Hematopoietic multipotent progenitor cell treated with erythropoietin and hydrocortisone succinate and interleukin-3 and kit ligand, for 6 days (in vitro differentiated cells): Measurements from ENCODE around the gene FLII.
A peak's percentile ranks its signal among the peaks of the same experiment; 100 is the strongest.
"Not testable (repeated sequence)": the region's sequence is repeated elsewhere in the genome, so short reads cannot be mapped to it uniquely, and the experiment has no call there.

Experiments
- DNase-seq: peaks from one replicate; pipeline ENCODE4 v3.0.0-alpha.2; 2015

FLII gene

GRCh38 chr17:18238299-18238698 lies 20.2 kb downstream of the FLII start:
- no peak for DNase-seq

GRCh38 chr17:18237461-18237860 lies 21.1 kb downstream of the FLII start:
- DNase-seq, result no peak

- no peak for DNase-seq
Observed at GRCh38 chr17:18236494-18236893, 22.0 kb downstream of the FLII start.

- DNase-seq, result no peak
Observed at GRCh38 chr17:18235743-18236256, 22.7 kb downstream of the FLII start.

- DNase-seq, result no peak
Observed at GRCh38 chr17:18234853-18235380, 23.6 kb downstream of the FLII start.

- DNase-seq, result no peak
Observed at GRCh38 chr17:18233803-18234518, 24.6 kb downstream of the FLII start.

- DNase-seq, result no peak
Observed at GRCh38 chr17:18231164-18231563, 27.4 kb downstream of the FLII start.

- no peak for DNase-seq
Observed at GRCh38 chr17:18230288-18231141, 28.0 kb downstream of the FLII start.

DNA sequence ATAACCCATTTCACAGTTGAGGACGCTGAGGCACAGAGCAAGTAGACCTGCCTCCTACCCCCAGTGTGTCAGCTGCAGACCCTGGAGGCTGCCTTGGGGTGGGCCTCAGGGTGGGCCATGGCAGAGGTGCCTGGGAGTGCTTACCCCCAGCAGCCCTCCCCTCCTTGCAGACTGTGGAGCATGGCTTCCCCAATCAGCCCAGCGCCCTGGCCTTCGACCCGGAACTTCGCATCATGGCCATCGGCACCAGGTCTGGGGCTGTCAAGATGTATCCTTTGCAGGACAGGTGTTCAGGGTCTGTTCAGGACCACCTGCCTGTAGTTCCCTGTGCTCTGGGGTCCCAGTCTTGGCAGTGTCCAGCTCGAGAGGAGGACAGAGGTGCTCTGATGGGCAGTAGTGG lies 28.8 kb downstream of the FLII start:
- no peak for DNase-seq

DNA sequence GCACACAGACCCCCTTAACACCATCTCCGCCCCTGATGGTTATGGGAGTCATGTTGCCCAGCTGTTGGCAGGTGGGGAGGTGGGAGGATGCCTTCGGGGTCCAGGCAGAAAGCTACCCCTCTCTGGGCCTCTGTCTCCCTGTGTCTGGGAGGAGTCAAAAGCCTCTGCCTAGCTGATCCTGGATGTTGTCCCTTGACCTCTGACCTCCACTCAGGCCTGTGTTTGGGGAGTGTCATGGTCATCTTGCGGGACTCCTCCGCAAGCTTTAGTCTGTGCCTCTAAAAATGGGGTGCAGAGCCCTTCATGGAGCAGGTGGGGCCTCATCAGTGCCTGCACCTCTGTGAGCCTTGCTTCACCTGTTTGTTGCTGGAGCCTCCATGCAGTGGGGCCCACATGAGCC lies 29.3 kb downstream of the FLII start:
- no peak for DNase-seq

DNA sequence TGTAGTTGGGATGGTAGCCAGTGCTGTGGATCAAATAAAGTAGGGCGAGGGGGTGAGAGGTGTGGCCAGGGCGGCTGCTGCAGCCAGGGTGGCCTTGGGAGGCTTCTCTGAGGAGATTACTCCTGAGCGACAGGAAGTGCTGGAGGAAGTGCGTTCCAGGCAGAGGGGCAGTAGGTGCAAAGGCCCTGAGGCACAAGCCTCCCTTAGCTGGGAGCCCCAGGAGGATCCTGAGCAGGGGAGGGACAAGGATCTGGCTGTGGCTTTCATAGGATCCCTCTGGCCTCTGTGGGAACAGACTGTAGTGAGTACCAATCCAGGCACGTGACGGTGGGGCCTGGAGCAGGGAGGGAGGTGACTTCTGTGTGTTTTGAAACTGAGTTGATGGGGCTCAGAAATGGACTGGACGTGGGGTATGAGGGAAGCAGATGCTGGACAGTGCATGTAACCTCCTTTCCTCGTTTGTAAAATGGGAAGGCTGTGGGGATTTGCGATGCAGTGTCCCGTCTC lies 30.3 kb downstream of the FLII start:
- no peak for DNase-seq

DNA sequence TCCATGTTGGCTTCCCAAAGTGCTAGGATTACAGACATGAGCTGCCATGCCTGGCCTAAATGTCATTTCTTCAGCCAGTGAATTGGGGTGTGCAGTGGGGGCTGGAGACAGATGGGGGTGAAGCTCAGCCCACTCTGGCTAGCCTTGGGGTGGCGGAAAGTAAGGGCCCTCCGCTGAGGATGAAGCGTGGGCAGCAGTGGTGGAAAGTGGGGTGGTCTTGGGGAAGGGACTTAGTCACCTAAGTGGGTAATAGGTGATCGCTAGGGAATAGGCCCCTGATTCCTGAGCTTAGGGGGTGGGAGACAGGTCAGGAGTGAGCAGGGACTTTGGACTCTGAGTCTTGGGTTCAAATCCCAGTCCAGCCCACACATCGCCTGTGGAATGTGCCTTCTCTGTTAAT lies 30.9 kb downstream of the FLII start:
- DNase-seq, result no peak

GRCh38 chr17:18226284-18226945 lies 32.1 kb downstream of the FLII start:
- no peak for DNase-seq

DNA sequence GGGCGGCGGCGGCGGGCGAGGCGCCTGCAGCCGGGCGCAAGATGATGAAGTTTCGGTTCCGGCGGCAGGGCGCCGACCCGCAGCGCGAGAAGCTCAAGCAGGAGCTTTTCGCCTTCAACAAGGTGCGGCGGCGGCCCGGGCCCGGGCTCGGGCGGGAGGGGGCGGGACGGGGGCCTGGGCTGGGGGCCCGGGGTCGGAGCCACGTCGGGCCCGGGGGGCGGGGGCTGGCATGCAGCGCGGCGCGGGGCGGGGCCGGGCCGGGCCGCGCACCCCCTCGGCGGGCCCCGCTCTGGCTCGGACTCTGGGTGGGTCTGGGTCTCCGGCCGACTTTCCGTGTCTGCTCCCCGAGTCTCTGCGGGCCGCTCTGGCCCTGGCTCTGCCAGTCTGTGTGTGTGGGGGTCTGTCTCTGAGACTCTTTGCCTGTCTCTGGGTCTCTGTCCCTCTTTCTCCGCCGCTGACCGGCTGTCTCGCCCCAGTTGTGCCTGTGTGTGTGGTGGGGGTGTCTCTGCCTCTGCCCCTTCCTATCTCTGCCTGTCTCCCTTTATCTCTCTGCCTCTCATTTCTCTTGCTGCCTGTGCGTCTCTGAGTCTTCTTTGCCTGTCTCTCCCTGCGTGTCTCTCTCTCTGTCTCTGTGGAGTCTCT lies 32.8 kb downstream of the FLII start:
- peak; percentile 58 for DNase-seq

DNA sequence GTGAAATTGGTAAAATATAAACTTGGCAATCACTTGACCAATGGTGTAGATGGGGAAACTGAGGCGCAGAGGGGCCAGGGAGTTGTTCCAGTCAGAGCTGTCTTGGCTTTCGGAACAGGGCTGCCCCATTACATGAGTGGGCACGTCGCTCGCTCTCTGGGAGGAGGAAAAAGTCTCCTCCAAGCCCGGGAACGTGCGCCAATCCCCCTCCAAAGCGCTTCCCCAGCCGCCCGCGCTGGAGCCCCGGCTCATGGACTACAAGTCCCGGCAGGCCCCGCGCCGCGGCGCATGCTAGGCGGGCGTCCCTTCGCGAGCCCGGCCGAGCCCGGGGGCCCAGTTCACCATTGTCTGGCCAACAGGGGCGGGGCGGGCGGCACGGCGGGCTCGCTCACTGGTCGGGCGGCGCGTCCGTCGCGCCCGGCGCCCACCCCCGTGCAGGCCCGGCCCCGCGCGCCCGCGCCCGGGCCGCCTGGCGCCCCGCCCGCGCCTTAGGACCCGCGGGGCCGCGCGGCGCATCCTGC lies 33.4 kb downstream of the FLII start, which contains the start of gene LLGL1:
Gene LLGL1 (plus strand): TSS at position 515 of the 521 bp plus-strand sequence. CDS start 48 bp downstream, outside the sequence.
- DNase-seq, result peak; percentile 97

- no peak for DNase-seq
Observed at GRCh38 chr17:18224387-18225120, 34.0 kb downstream of the FLII start.

GRCh38 chr17:18224053-18224386 lies 34.5 kb downstream of the FLII start:
- no peak for DNase-seq

GRCh38 chr17:18218756-18219415 lies 39.7 kb downstream of the FLII start:
- no peak for DNase-seq

GRCh38 chr17:18217412-18218015 lies 41.0 kb downstream of the FLII start:
- peak; percentile 82 for DNase-seq

GRCh38 chr17:18216906-18217305 lies 41.6 kb downstream of the FLII start:
- not testable (repeated sequence) for DNase-seq
